Naive thymus-derived CD4-positive, alpha-beta T cell (primary cell): ENCODE measurements around the gene ZDHHC22. TPM values are rescaled to one million over a fixed set of nuclear protein-coding genes. Genes with fewer than 3 reads are reported as not detected.
A peak's percentile ranks its signal among the peaks of the same experiment; 100 is the strongest.

ENCODE experiments used
- ATAC-seq: fragments of 150-1000 bp; cut with Tn5 transposase; 2 replicates; pipeline ENCODE4 v1.10.0; 2021; ENCODE audit warnings: mild to moderate bottlenecking, moderate library complexity
- CTCF ChIA-PET: fragments of 350-600 bp; sonication (Branson Sonifier 250); formaldehyde crosslinking; loops from one replicate; lab custom pipeline; 2021; ENCODE audit warnings: antibody characterized with exemption; lab: Charles Lee
- POLR2A ChIA-PET: fragments of 350-600 bp; sonication (Branson Sonifier 250); formaldehyde crosslinking; loops from one replicate; lab custom pipeline; 2021; ENCODE audit warnings: antibody characterized with exemption, inconsistent platforms; lab: Charles Lee
- DNase-seq, 9 donors: peaks; one replicate each; pipeline versions ENCODE4 v3.0.0 to v3.0.0-alpha.2; 2020 to 2022; ENCODE audit warnings: mixed read lengths in 1 of 9
- H3K27ac ChIP-seq: one replicate; pipeline ENCODE4 v1.7.0; 2013; ENCODE audit warnings: mild to moderate bottlenecking, low read depth, low read length, moderate library complexity
- H3K27me3 ChIP-seq, 2 donors: one replicate each; pipeline ENCODE4 v1.7.0; 2013; ENCODE audit warnings: low read length in 2 of 2, mild to moderate bottlenecking in 2 of 2, moderate library complexity in 2 of 2; ENCODE audit not compliant: control insufficient read depth in 2 of 2, insufficient read depth in 2 of 2
- H3K36me3 ChIP-seq, 3 experiments: 1 replicate in 2 of 3; 2 replicates in 1 of 3; pipeline ENCODE4 v1.7.0; 2013; ENCODE audit warnings: low read length in 3 of 3, mild to moderate bottlenecking in 3 of 3, moderate library complexity in 1 of 3; ENCODE audit not compliant: insufficient read depth in 3 of 3, control insufficient read depth in 2 of 3
- H3K4me1 ChIP-seq, 2 donors: one replicate each; pipeline ENCODE4 v1.7.0; 2013; ENCODE audit warnings: low read length in 2 of 2, mild to moderate bottlenecking in 2 of 2, moderate library complexity in 1 of 2; ENCODE audit not compliant: control insufficient read depth in 2 of 2, insufficient read depth in 2 of 2
- H3K4me3 ChIP-seq: 2 replicates; pipeline ENCODE4 v1.7.0; 2013; ENCODE audit warnings: mild to moderate bottlenecking, low read length
- H3K9me3 ChIP-seq, 3 experiments: 1 replicate in 2 of 3; 2 replicates in 1 of 3; pipeline ENCODE4 v1.7.0; 2013; ENCODE audit warnings: low read length in 3 of 3; ENCODE audit not compliant: control insufficient read depth in 2 of 3
- H3K27ac Mint-ChIP-seq, 9 donors: one replicate each; pipeline ENCODE4 v1.8.0; 2020 to 2022; ENCODE audit warnings: mixed read lengths in 9 of 9, mild to moderate bottlenecking in 8 of 9, moderate library complexity in 5 of 9, inconsistent platforms in 2 of 9
- H3K27me3 Mint-ChIP-seq, 5 donors: one replicate each; pipeline ENCODE4 v1.8.0; 2021 to 2022; ENCODE audit warnings: mixed read lengths in 5 of 5, mild to moderate bottlenecking in 1 of 5
- H3K36me3 Mint-ChIP-seq, 5 donors: one replicate each; pipeline ENCODE4 v1.8.0; 2020 to 2022; ENCODE audit warnings: mixed read lengths in 5 of 5, mild to moderate bottlenecking in 3 of 5, inconsistent platforms in 1 of 5
- H3K4me1 Mint-ChIP-seq, 7 donors: one replicate each; pipeline ENCODE4 v1.8.0; 2020 to 2022; ENCODE audit warnings: mixed read lengths in 7 of 7, mild to moderate bottlenecking in 3 of 7, inconsistent platforms in 1 of 7
- H3K4me3 Mint-ChIP-seq, 10 donors: one replicate each; pipeline ENCODE4 v1.8.0; 2020 to 2022; ENCODE audit warnings: mild to moderate bottlenecking in 10 of 10, mixed read lengths in 10 of 10, moderate library complexity in 6 of 10, inconsistent platforms in 2 of 10
- H3K9me3 Mint-ChIP-seq, 11 donors: one replicate each; pipeline ENCODE4 v1.8.0; 2020 to 2022; ENCODE audit warnings: mixed read lengths in 11 of 11, mild to moderate bottlenecking in 4 of 11, inconsistent platforms in 1 of 11, moderate library complexity in 1 of 11
- intact Hi-C, 2 donors: fragments of 100-400 bp; cut with micrococcal nuclease; formaldehyde crosslinking; loops; one replicate each; pipeline ENCODE4 v1.15.1; 2023
- polyA plus RNA-seq, 2 donors: library from polyadenylated mRNA; unstranded; fragments of 300-500 nt; fragmentation: Illumina TruSeq; gene quantifications; one replicate each; pipeline ENCODE4 v1.2.3, GENCODE V29; 2021
- total RNA-seq, 6 experiments: library from RNA in 5 of 6; stranded (reverse) in 5 of 6; gene quantifications; 1 replicate in 5 of 6; 2 replicates in 1 of 6; pipeline ENCODE4 v1.2.3 and lab custom pipeline; 2021 to 2026

The ZDHHC22 gene
- total and polyA plus RNA-seq, 7 experiments from 2014 or later: not detected

GRCh38 chr14:77125281-77125801 is 16.2 kb downstream of the ZDHHC22 start:
- no peaks in the 10 kb centered on the region for H3K36me3 ChIP-seq
- H3K9me3 ChIP-seq: no peaks in the 10 kb centered on the region
- no peak overlapping the region for H3K27ac ChIP-seq
- H3K27me3 ChIP-seq: no peaks in the 10 kb centered on the region
- CTCF ChIA-PET: interaction anchor here (2.9 kb wide), 1 partner anchor 55 kb away, joined by 15 read pairs; no protein-coding TSS in a partner anchor
- Mint-ChIP-seq H3K4me3 (peak overlapping the region; percentile 58 to 83 (median 72)), H3K4me1 (peaks cover 6 to 37% (median 25%) of the 10 kb centered on the region in 7 donors), H3K9me3 (no peaks in the 10 kb centered on the region), H3K36me3 (peaks cover 0 to 8% (median 4%) of the 10 kb centered on the region in 5 donors), H3K27me3 (peaks cover 30 to 60% (median 39%) of the 10 kb centered on the region in 5 donors), H3K27ac (peak overlapping the region in 2 of 9 donors; percentile 72 to 76)
- DNase-seq (no peak), ATAC-seq (no peak)
- peaks cover 16 to 42% of the 10 kb centered on the region in 2 donors for H3K4me1 ChIP-seq
- POLR2A ChIA-PET: no interaction called here
- intact Hi-C loops: loop anchor here in 1 of 2 donors (1.0 to 10.0 kb wide), 4 partner anchors 17 to 253 kb away; partner anchors contain the start of genes GSTZ1 and POMT2
- peak overlapping the region; percentile 84 for H3K4me3 ChIP-seq

- peak overlapping the region; percentile 70 to 83 (median 78) for H3K4me3 Mint-ChIP-seq
- peak; percentile 49 to 77 (median 66) for DNase-seq
- H3K9me3 ChIP-seq: no peaks in the 10 kb centered on the region
- peak overlapping the region; percentile 84 for H3K4me3 ChIP-seq
- POLR2A ChIA-PET: interaction anchor here (1.2 to 1.5 kb wide), 3 partner anchors 14 to 53 kb away, joined by 3 to 9 read pairs (median 3); partner anchors contain the start of gene CIPC
- intact Hi-C loops: loop anchor here in 1 of 2 donors (1.0 to 10.0 kb wide), 5 partner anchors 16 to 252 kb away; partner anchors contain the start of genes CIPC, GSTZ1 and POMT2
- peaks cover 0 to 11% (median 4%) of the 10 kb centered on the region in 5 donors for H3K36me3 Mint-ChIP-seq
- peaks cover 16 to 48% of the 10 kb centered on the region in 2 donors for H3K4me1 ChIP-seq
- H3K27me3 Mint-ChIP-seq: peaks cover 26 to 56% (median 33%) of the 10 kb centered on the region in 5 donors
- peak overlapping the region in 3 of 9 donors; percentile 67 to 86 (median 72) for H3K27ac Mint-ChIP-seq
- CTCF ChIA-PET: interaction anchor here (0.6 to 3.4 kb wide), 6 partner anchors 16 to 251 kb away, joined by 3 to 18 read pairs (median 7); no protein-coding TSS in a partner anchor
- ATAC-seq: peak; percentile 91
- H3K4me1 Mint-ChIP-seq: peaks cover 6 to 41% (median 28%) of the 10 kb centered on the region in 7 donors
- no peaks in the 10 kb centered on the region for H3K27me3 ChIP-seq
- peak overlapping the region; percentile 56 for H3K27ac ChIP-seq
- H3K36me3 ChIP-seq: no peaks in the 10 kb centered on the region
- H3K9me3 Mint-ChIP-seq: no peaks in the 10 kb centered on the region
These were observed 17.0 kb downstream of the ZDHHC22 start for GRCh38 chr14:77124345-77125280.

- Histone ChIP-seq H3K27me3 (no peaks in the 10 kb centered on the region), H3K4me1 (peaks cover 16 to 51% of the 10 kb centered on the region in 2 donors), H3K9me3 (no peaks in the 10 kb centered on the region), H3K4me3 (peak overlapping the region; percentile 84), H3K36me3 (no peaks in the 10 kb centered on the region), H3K27ac (no peak overlapping the region)
- intact Hi-C loops: loop anchor here in 1 of 2 donors (1.0 to 10.0 kb wide), 2 partner anchors 25 to 201 kb away; partner anchors contain the start of genes CIPC, GSTZ1 and POMT2
- H3K27me3 Mint-ChIP-seq: peaks cover 21 to 49% (median 25%) of the 10 kb centered on the region in 5 donors
- H3K36me3 Mint-ChIP-seq: peaks cover 0 to 11% (median 4%) of the 10 kb centered on the region in 5 donors
- peak overlapping the region in 1 of 9 donors; percentile 32 for H3K27ac Mint-ChIP-seq
- no peaks in the 10 kb centered on the region for H3K9me3 Mint-ChIP-seq
- CTCF ChIA-PET: interaction anchor here (0.5 to 3.4 kb wide), 8 partner anchors 11 to 250 kb away, joined by 3 to 18 read pairs (median 4); no protein-coding TSS in a partner anchor
- H3K4me1 Mint-ChIP-seq: peaks cover 6 to 41% (median 28%) of the 10 kb centered on the region in 7 donors
- H3K4me3 Mint-ChIP-seq: peak overlapping the region; percentile 21 to 83 (median 78)
- no peak for ATAC-seq
- POLR2A ChIA-PET: interaction anchor here (0.9 to 1.5 kb wide), 5 partner anchors 13 to 52 kb away, joined by 3 to 9 read pairs (median 3); partner anchors contain the start of gene CIPC
- DNase-seq: no peak
These were observed 17.9 kb downstream of the ZDHHC22 start for GRCh38 chr14:77123381-77124325.

GRCh38 chr14:77122526-77123125 is 19.0 kb downstream of the ZDHHC22 start:
- Histone ChIP-seq H3K4me1 (peaks cover 16 to 51% of the 10 kb centered on the region in 2 donors), H3K9me3 (no peaks in the 10 kb centered on the region), H3K27ac (no peak overlapping the region), H3K4me3 (no peak overlapping the region), H3K27me3 (no peaks in the 10 kb centered on the region), H3K36me3 (no peaks in the 10 kb centered on the region)
- H3K27ac Mint-ChIP-seq: peak overlapping the region in 5 of 9 donors; percentile 49 to 75 (median 65)
- H3K4me1 Mint-ChIP-seq: peaks cover 6 to 41% (median 28%) of the 10 kb centered on the region in 7 donors
- H3K9me3 Mint-ChIP-seq: no peaks in the 10 kb centered on the region
- CTCF ChIA-PET: interaction anchor here (0.5 to 3.4 kb wide), 4 partner anchors 10 to 248 kb away, joined by 3 to 18 read pairs (median 9); no protein-coding TSS in a partner anchor
- peaks cover 0 to 15% (median 4%) of the 10 kb centered on the region in 5 donors for H3K36me3 Mint-ChIP-seq
- intact Hi-C loops: loop anchor here in 1 of 2 donors (10.0 kb wide), 1 partner anchor 202 kb away; the partner anchor contains the start of genes GSTZ1 and POMT2
- POLR2A ChIA-PET: interaction anchor here (1.2 to 1.9 kb wide), 2 partner anchors 17 to 26 kb away, joined by 3 to 5 read pairs; no protein-coding TSS in a partner anchor
- peak overlapping the region in 4 of 10 donors; percentile 3 to 27 (median 19) for H3K4me3 Mint-ChIP-seq
- peaks cover 15 to 43% (median 18%) of the 10 kb centered on the region in 5 donors for H3K27me3 Mint-ChIP-seq
- ATAC-seq (no peak), DNase-seq (no peak)
